Endothelial cell of umbilical vein (primary cell): ENCODE measurements around the gene MECR. TPM values are rescaled to one million over a fixed set of nuclear protein-coding genes. Genes with fewer than 3 reads are reported as not detected.

Source experiments
- BruUV-seq: library from RNA; stranded (reverse); fragments of 400-500 nt; replicated peaks from 2 replicates; lab custom pipeline; 2021; lab: Mats Ljungman, UMichigan
- CTCF ChIA-PET: fragments of 300-600, 350-600 bp; sonication (Branson Sonifier 250); formaldehyde crosslinking; loops from one replicate; lab custom pipeline; 2021; ENCODE audit warnings: antibody characterized with exemption, inconsistent platforms; lab: Charles Lee
- POLR2A ChIA-PET: fragments of 300-600, 350-600 bp; sonication (Branson Sonifier 250); formaldehyde crosslinking; loops from one replicate; lab custom pipeline; 2021; ENCODE audit warnings: antibody characterized with exemption, inconsistent platforms; lab: Charles Lee
- DNase-seq: peaks from one replicate; pipeline ENCODE4 v3.0.0-alpha.2; 2011; ENCODE audit warnings: low read depth, low spot score
- FAIRE-seq: peaks from 2 replicates; lab custom pipeline; 2011; peaks lifted over from hg19 to GRCh38; lab: Jason Lieb, UNC
- H2AFZ ChIP-seq: 2 replicates; pipeline ENCODE4 v1.6.0; 2012; ENCODE audit warnings: low read depth, low read length, control low read depth, inconsistent platforms
- H3K27ac ChIP-seq: 2 replicates; pipeline ENCODE4 v1.5.1; 2011; ENCODE audit warnings: low read depth, mild to moderate bottlenecking, control low read depth, low read length, moderate library complexity; ENCODE audit not compliant: insufficient read depth
- H3K27me3 ChIP-seq, 2 experiments: 2 replicates each; pipeline versions ENCODE4 v1.6.0 to v1.6.1; 2011; ENCODE audit warnings: low read length in 2 of 2, mixed read lengths in 1 of 2; ENCODE audit not compliant: control insufficient read depth in 2 of 2, insufficient read depth in 2 of 2
- H3K36me3 ChIP-seq, 2 experiments: 2 replicates in 1 of 2; 3 replicates in 1 of 2; pipeline ENCODE4 v1.5.1; 2011; ENCODE audit warnings: low read length in 2 of 2, mild to moderate bottlenecking in 1 of 2, moderate library complexity in 1 of 2; ENCODE audit not compliant: control insufficient read depth in 2 of 2, insufficient read depth in 2 of 2; ENCODE audit errors: extremely low read depth in 1 of 2
- H3K4me1 ChIP-seq: 3 replicates; pipeline ENCODE4 v1.5.1; 2011; ENCODE audit warnings: mild to moderate bottlenecking, low read length; ENCODE audit not compliant: control insufficient read depth, insufficient read depth; ENCODE audit errors: extremely low read depth
- H3K4me2 ChIP-seq: 2 replicates; pipeline ENCODE4 v1.6.1; 2011; ENCODE audit warnings: low read length, control low read depth, mixed read lengths; ENCODE audit not compliant: insufficient read depth
- H3K4me3 ChIP-seq, 3 experiments: fragments of 200-600 bp in 1 of 3; sonication (generic), shearing (Covaris generic) in 1 of 3; replicated peaks in 1 of 3; 2 replicates each; pipeline ENCODE4 v1.5.1; 2011 to 2016; ENCODE audit warnings: control low read depth in 3 of 3, low read length in 3 of 3, mild to moderate bottlenecking in 2 of 3, inconsistent platforms in 1 of 3, low read depth in 1 of 3, moderate library complexity in 1 of 3; ENCODE audit not compliant: insufficient read depth in 1 of 3
- H3K79me2 ChIP-seq: 2 replicates; pipeline ENCODE4 v1.6.0; 2012; ENCODE audit warnings: low read length, inconsistent platforms; ENCODE audit not compliant: control insufficient read depth, insufficient read depth
- H3K9ac ChIP-seq: replicated peaks from 2 replicates; pipeline ENCODE3; 2011; ENCODE audit warnings: low read length, control low read depth; ENCODE audit not compliant: insufficient read depth; ENCODE audit errors: extremely low read depth
- H3K9me1 ChIP-seq: replicated peaks from 3 replicates; pipeline ENCODE4 v1.6.0; 2011; ENCODE audit warnings: mild to moderate bottlenecking, low read length; ENCODE audit not compliant: control insufficient read depth, insufficient read depth; ENCODE audit errors: extremely low read depth
- H3K9me3 ChIP-seq: replicated peaks from 2 replicates; pipeline ENCODE4 v1.5.1; 2012; ENCODE audit warnings: low read length, inconsistent platforms; ENCODE audit not compliant: control insufficient read depth, insufficient read depth
- H4K20me1 ChIP-seq: replicated peaks from 2 replicates; pipeline ENCODE3; 2011; ENCODE audit warnings: mild to moderate bottlenecking, low read length; ENCODE audit not compliant: control insufficient read depth, insufficient read depth; ENCODE audit errors: extremely low read depth
- EZH2 ChIP-seq: IDR thresholded peaks from 2 replicates; pipeline ENCODE4 v1.6.1; 2012; ENCODE audit warnings: borderline replicate concordance, low read depth, mild to moderate bottlenecking, moderate library complexity, low read length, inconsistent platforms; ENCODE audit not compliant: severe bottlenecking
- FOS ChIP-seq: IDR thresholded peaks from 2 replicates; pipeline ENCODE4 v1.6.1; 2011; ENCODE audit warnings: mild to moderate bottlenecking, low read length, moderate library complexity, borderline replicate concordance; ENCODE audit not compliant: insufficient read depth
- GATA2 ChIP-seq: IDR thresholded peaks from 2 replicates; pipeline ENCODE4 v1.7.0; 2011; ENCODE audit warnings: low read depth, mild to moderate bottlenecking, moderate library complexity, mixed read lengths, low read length; ENCODE audit not compliant: insufficient read length, insufficient read depth
- JUN ChIP-seq: IDR thresholded peaks from 2 replicates; pipeline ENCODE4 v1.6.1; 2011; ENCODE audit warnings: borderline replicate concordance, low read depth; ENCODE audit not compliant: insufficient read length, insufficient read depth
- MYC ChIP-seq: IDR thresholded peaks from one replicate; pipeline ENCODE4 v1.6.1; 2011; ENCODE audit warnings: mild to moderate bottlenecking, low read depth, low read length
- POLR2A ChIP-seq: IDR thresholded peaks from 2 replicates; pipeline ENCODE4 v1.6.1; 2012; ENCODE audit warnings: low read depth, mild to moderate bottlenecking, control low read depth, low read length
- POLR2AphosphoS5 ChIP-seq: IDR thresholded peaks from 2 replicates; pipeline ENCODE4 v1.6.1; 2012; ENCODE audit warnings: low read depth, mild to moderate bottlenecking, control low read depth, low read length, moderate library complexity; ENCODE audit not compliant: insufficient read depth
- dilution Hi-C: fragments of 300-500 bp; cut with MboI; formaldehyde crosslinking; loops from one replicate; pipeline ENCODE4 v1.15.0; 2019; ENCODE audit warnings: low sequenced_read_pairs; ENCODE audit not compliant: extremely low pct_ligation_motif_present
- intact Hi-C: fragments of 100-400 bp; cut with micrococcal nuclease; formaldehyde crosslinking; loops from one replicate; pipeline ENCODE4 v1.10.0; 2022
- polyA plus RNA-seq, 4 experiments: library from polyadenylated mRNA; depleted of rRNA in 3 of 4; stranded (reverse) in 3 of 4; unstranded in 1 of 4; fragments of >200 nt; gene quantifications; 2 replicates each; pipeline versions ENCODE4 v1.2.1 to v1.2.3, GENCODE V29; 2011 to 2012; ENCODE audit warnings: missing spikeins in 1 of 4
- total RNA-seq: library from RNA; stranded (reverse); gene quantifications from 2 replicates; pipeline ENCODE4 v1.2.3, GENCODE V29; 2021
- TF ChIP-seq, protein P1 (sequence below): IDR thresholded peaks from 2 replicates; pipeline ENCODE4 v1.6.1; 2011; ENCODE audit not compliant: insufficient read depth, insufficient read length
- TF ChIP-seq, protein P2 (sequence below), 2 donors: IDR thresholded peaks; 1 replicate in 1 of 2; 2 replicates in 1 of 2; pipeline ENCODE4 v1.5.1; 2011; ENCODE audit warnings: low read length in 2 of 2, mild to moderate bottlenecking in 2 of 2, moderate library complexity in 2 of 2, control low read depth in 1 of 2, inconsistent platforms in 1 of 2, low read depth in 1 of 2; ENCODE audit not compliant: insufficient read depth in 1 of 2; ENCODE audit errors: extremely low read depth in 1 of 2

Gene MECR
- total and polyA plus RNA-seq, 2 donors (not counting 3 experiments of a cell fraction or from before 2014, with no cell fraction given): 24.6 to 30.1 TPM

DNA sequence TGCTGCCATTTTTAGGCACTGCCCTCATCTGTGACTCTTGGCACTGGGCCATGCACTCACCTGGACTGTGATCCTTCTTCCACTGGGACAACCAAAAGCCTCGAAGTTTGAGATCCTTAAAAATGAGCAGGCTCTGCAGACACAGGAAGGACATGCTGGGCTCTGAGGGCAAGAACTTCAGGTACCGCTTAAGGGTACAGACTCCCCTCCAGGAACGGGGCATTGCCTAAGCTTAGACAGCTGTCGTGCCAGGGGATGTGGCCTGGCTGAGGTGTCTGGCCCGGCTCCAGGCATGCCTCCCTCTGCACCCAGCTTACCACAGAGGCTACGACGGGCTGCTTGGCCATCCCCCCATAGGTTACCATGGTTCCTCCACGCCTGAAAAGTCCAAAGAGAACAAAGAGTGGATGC is 34.8 kb downstream of the MECR start:
- no peaks in the 10 kb centered on the region for H4K20me1 ChIP-seq
- H3K4me3 ChIP-seq: no peak overlapping the region
- CTCF ChIA-PET: interaction anchor here (1.5 to 2.6 kb wide), 2 partner anchors 314 to 1512 kb away, joined by 3 to 48 read pairs; no protein-coding TSS in a partner anchor
- TF ChIP-seq POLR2A (no peak), FOS (no peak)
- dilution Hi-C loops: no loop called here
- DNase-seq (no peak), FAIRE-seq (no peak)
- POLR2A ChIA-PET: interaction anchor here (2.4 kb wide), 1 partner anchor 14 kb away, joined by 7 read pairs; the partner anchor contains the start of gene SRSF4
- no peaks in the 10 kb centered on the region for H3K4me1 ChIP-seq
- H3K9me3 ChIP-seq: no peaks in the 10 kb centered on the region
- H3K27ac ChIP-seq: no peak overlapping the region
- no TSS peak for BruUV-seq
- no peaks in the 10 kb centered on the region for H3K9me1 ChIP-seq
- H3K36me3 ChIP-seq: peaks cover 3% of the 10 kb centered on the region in 2 experiments
- no peak overlapping the region for H2AFZ ChIP-seq
- H3K27me3 ChIP-seq: no peaks in the 10 kb centered on the region
- intact Hi-C loops: no loop called here
- H3K79me2 ChIP-seq: no peaks in the 10 kb centered on the region
- no peak overlapping the region for H3K4me2 ChIP-seq
- no peak overlapping the region for H3K9ac ChIP-seq

DNA sequence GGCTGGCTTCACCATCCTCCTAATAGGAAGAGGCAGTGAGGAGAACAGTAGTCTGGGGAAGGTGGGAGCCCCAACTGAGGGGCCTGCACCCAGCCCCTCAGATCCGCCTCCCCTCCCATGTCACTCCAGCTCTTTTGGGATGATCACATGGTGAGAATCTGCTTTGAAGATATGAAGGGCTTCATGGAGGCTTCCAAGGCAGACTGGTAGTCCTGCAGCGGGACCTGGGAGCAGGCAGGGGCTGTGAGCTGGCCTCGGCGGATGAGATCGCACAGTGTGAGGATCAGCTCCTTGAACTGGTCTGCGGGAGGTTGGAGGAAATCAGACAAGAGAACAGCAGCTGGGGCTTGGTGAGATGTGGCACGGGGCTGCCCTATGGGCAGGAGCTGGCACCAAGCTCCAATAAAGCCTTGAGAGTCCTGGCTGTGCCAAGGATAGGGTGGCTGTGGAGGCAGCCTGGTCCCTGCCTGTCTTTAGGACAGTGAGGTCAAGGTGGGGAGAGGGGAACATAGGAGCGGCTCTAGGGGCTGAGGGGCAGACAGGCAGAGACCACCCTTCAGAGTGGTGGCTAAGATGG is 36.8 kb downstream of the MECR start:
- dilution Hi-C loops: no loop called here
- CTCF ChIA-PET: interaction anchor here (1.8 to 2.6 kb wide), 2 partner anchors 9 to 312 kb away, joined by 7 to 11 read pairs; no protein-coding TSS in a partner anchor

More for the DNA sequence above, 36.8 kb downstream of the MECR start:
- no peaks in the 10 kb centered on the region for H3K27me3 ChIP-seq
- H3K27ac ChIP-seq: no peak overlapping the region
- H3K4me1 ChIP-seq: no peaks in the 10 kb centered on the region
- no peaks in the 10 kb centered on the region for H3K79me2 ChIP-seq
- H3K4me3 ChIP-seq: no peak overlapping the region
- peaks cover 0 to 2% of the 10 kb centered on the region in 2 experiments for H3K36me3 ChIP-seq
- H4K20me1 ChIP-seq: no peaks in the 10 kb centered on the region
- no TSS peak for BruUV-seq
- intact Hi-C loops: no loop called here
- no peak for DNase-seq
- TF ChIP-seq EZH2: no peak
- TF ChIP-seq POLR2A: no peak
- TF ChIP-seq FOS: no peak
- no peak for TF ChIP-seq JUN
- TF ChIP-seq, protein P1, sequence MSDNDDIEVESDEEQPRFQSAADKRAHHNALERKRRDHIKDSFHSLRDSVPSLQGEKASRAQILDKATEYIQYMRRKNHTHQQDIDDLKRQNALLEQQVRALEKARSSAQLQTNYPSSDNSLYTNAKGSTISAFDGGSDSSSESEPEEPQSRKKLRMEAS: no peak
- TF ChIP-seq, protein P2, sequence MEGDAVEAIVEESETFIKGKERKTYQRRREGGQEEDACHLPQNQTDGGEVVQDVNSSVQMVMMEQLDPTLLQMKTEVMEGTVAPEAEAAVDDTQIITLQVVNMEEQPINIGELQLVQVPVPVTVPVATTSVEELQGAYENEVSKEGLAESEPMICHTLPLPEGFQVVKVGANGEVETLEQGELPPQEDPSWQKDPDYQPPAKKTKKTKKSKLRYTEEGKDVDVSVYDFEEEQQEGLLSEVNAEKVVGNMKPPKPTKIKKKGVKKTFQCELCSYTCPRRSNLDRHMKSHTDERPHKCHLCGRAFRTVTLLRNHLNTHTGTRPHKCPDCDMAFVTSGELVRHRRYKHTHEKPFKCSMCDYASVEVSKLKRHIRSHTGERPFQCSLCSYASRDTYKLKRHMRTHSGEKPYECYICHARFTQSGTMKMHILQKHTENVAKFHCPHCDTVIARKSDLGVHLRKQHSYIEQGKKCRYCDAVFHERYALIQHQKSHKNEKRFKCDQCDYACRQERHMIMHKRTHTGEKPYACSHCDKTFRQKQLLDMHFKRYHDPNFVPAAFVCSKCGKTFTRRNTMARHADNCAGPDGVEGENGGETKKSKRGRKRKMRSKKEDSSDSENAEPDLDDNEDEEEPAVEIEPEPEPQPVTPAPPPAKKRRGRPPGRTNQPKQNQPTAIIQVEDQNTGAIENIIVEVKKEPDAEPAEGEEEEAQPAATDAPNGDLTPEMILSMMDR (IDR thresholded peaks at IDR 0.05; ENCODE audit: extremely low read depth in 1 of 2, insufficient read depth in 1 of 2, low read depth in 1 of 2, low read length in 2 of 2): no peak
- TF ChIP-seq MYC: no peak
- TF ChIP-seq GATA2: no peak
- no peak for TF ChIP-seq POLR2AphosphoS5
- no peak overlapping the region for H3K9ac ChIP-seq
- no peaks in the 10 kb centered on the region for H3K9me1 ChIP-seq
- no peak for FAIRE-seq
- H2AFZ ChIP-seq: no peak overlapping the region
- no peaks in the 10 kb centered on the region for H3K9me3 ChIP-seq
- H3K4me2 ChIP-seq: no peak overlapping the region
- POLR2A ChIA-PET: no interaction called here
